Cardiac fibroblast (primary cell): ENCODE data around the gene CCDC187.

Experiments used
- DNase-seq, 2 donors: peaks; one replicate each; pipeline versions ENCODE4 v3.0.0 to v3.0.0-alpha.2; 2010; ENCODE audit warnings: low read depth in 2 of 2
- H3K4me3 ChIP-seq, 2 donors: replicated peaks in 1 of 2; 1 replicate in 1 of 2; 2 replicates in 1 of 2; pipeline ENCODE4 v1.5.1; 2011; ENCODE audit warnings: low read depth in 2 of 2, low read length in 2 of 2, mild to moderate bottlenecking in 2 of 2, moderate library complexity in 1 of 2
- CTCF ChIP-seq: IDR thresholded peaks from one replicate; pipeline ENCODE4 v1.5.1; 2011; ENCODE audit warnings: low read depth, mild to moderate bottlenecking, low read length, inconsistent platforms

Gene CCDC187

GRCh38 chr9:136302527-136302926 lies 1.4 kb downstream of the CCDC187 start:
- TF ChIP-seq CTCF = no peak
- H3K4me3 ChIP-seq = no peak overlapping the region
- no peak for DNase-seq

GRCh38 chr9:136300866-136301265 lies 3.0 kb downstream of the CCDC187 start:
- no peak for TF ChIP-seq CTCF
- no peak for DNase-seq
- no peak overlapping the region for H3K4me3 ChIP-seq

- no peak overlapping the region for H3K4me3 ChIP-seq
- TF ChIP-seq CTCF = no peak
- no peak for DNase-seq
These were observed 3.8 kb downstream of the CCDC187 start for GRCh38 chr9:136300016-136300545.

- no peak overlapping the region for H3K4me3 ChIP-seq
- DNase-seq = no peak
- no peak for TF ChIP-seq CTCF
These were observed 4.4 kb downstream of the CCDC187 start for GRCh38 chr9:136299541-136299940.

- H3K4me3 ChIP-seq = no peak overlapping the region
- no peak for DNase-seq
- no peak for TF ChIP-seq CTCF
These were observed 4.8 kb downstream of the CCDC187 start for GRCh38 chr9:136299116-136299515.

GRCh38 chr9:136297766-136298735 lies 5.8 kb downstream of the CCDC187 start:
- H3K4me3 ChIP-seq = no peak overlapping the region
- no peak for DNase-seq
- no peak for TF ChIP-seq CTCF
